Peyer's patch (tissue), 4 donors: ENCODE results near the gene C1R. TPM values are rescaled to one million over a fixed set of nuclear protein-coding genes. Genes with fewer than 3 reads are reported as not detected.

Experiments used
- DNase-seq, 3 donors: peaks; one replicate each; pipeline ENCODE4 v3.0.0-alpha.2; 2017 to 2019
- H3K27ac ChIP-seq, 4 donors: fragments of 200-600 bp; sonication (generic); one replicate each; pipeline ENCODE4 v1.5.1; 2016 to 2019
- H3K27me3 ChIP-seq, 2 donors: fragments of 200-600 bp; sonication (generic); one replicate each; pipeline ENCODE4 v1.5.1; 2019
- H3K36me3 ChIP-seq, 3 donors: fragments of 200-600 bp; sonication (generic); one replicate each; pipeline ENCODE4 v1.5.1; 2016 to 2019
- H3K4me1 ChIP-seq, 4 donors: fragments of 200-600 bp; sonication (generic); one replicate each; pipeline ENCODE4 v1.5.1; 2016 to 2019
- H3K4me3 ChIP-seq, 4 donors: fragments of 200-600 bp; sonication (generic); 1 replicate in 3 of 4; 2 replicates in 1 of 4; pipeline ENCODE4 v1.5.1; 2016 to 2019; ENCODE audit warnings: mild to moderate bottlenecking in 1 of 4
- H3K9me3 ChIP-seq, 4 donors: fragments of 200-600 bp; sonication (generic); one replicate each; pipeline ENCODE4 v1.5.1; 2016 to 2019; ENCODE audit warnings: mild to moderate bottlenecking in 1 of 4
- POLR2A ChIP-seq, 2 donors: fragments of 450-650 bp; IDR thresholded peaks; one replicate each; pipeline ENCODE4 v1.5.1; 2017; ENCODE audit warnings: antibody characterized with exemption in 2 of 2, mild to moderate bottlenecking in 2 of 2, moderate library complexity in 2 of 2
- total RNA-seq, 4 donors: library from RNA; depleted of rRNA; stranded (reverse); fragments of >200 nt; gene quantifications; one replicate each; pipeline ENCODE4 v1.1.0, GENCODE V29; 2016
- TF ChIP-seq, protein P1 (sequence below), 6 experiments: fragments of 450-650 bp in 4 of 6; fragments of 200-600 bp in 2 of 6; sonication (generic) in 1 of 6; IDR thresholded peaks; one replicate each; pipeline ENCODE4 v1.5.1; 2017 to 2019; ENCODE audit warnings: antibody characterized with exemption in 6 of 6, mild to moderate bottlenecking in 3 of 6, moderate library complexity in 1 of 6

Gene C1R
- total RNA-seq, 4 donors from 2014 or later = 27.5 to 151 (median 125) TPM

DNA sequence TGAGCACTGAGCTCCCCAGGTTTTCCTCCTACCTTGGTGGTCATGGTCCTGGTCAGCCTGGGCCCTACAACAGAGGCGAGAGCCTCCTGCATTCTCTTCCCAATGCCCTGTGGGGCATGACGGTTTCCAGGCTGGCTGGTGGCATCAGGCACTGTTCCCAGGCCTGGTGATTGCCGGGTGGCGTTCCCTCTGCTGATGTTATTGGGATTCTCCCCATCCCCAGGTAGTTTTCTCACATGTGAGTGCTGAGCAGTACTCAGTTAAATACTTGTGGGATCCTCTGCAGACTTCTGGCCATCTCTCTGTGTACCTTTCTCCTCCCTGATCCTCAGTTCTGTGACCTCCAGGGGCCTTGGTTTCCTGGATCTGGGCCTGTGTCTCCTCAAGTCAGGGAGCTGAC lies 15.8 kb downstream of the C1R start:
- Histone ChIP-seq H3K36me3 (no peaks in the 10 kb centered on the region), H3K27ac (no peak overlapping the region)
- TF ChIP-seq, protein P1, sequence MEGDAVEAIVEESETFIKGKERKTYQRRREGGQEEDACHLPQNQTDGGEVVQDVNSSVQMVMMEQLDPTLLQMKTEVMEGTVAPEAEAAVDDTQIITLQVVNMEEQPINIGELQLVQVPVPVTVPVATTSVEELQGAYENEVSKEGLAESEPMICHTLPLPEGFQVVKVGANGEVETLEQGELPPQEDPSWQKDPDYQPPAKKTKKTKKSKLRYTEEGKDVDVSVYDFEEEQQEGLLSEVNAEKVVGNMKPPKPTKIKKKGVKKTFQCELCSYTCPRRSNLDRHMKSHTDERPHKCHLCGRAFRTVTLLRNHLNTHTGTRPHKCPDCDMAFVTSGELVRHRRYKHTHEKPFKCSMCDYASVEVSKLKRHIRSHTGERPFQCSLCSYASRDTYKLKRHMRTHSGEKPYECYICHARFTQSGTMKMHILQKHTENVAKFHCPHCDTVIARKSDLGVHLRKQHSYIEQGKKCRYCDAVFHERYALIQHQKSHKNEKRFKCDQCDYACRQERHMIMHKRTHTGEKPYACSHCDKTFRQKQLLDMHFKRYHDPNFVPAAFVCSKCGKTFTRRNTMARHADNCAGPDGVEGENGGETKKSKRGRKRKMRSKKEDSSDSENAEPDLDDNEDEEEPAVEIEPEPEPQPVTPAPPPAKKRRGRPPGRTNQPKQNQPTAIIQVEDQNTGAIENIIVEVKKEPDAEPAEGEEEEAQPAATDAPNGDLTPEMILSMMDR (IDR thresholded peaks at IDR 0.05) = no peak
- TF ChIP-seq POLR2A (IDR thresholded peaks at IDR 0.05) = no peak

DNA sequence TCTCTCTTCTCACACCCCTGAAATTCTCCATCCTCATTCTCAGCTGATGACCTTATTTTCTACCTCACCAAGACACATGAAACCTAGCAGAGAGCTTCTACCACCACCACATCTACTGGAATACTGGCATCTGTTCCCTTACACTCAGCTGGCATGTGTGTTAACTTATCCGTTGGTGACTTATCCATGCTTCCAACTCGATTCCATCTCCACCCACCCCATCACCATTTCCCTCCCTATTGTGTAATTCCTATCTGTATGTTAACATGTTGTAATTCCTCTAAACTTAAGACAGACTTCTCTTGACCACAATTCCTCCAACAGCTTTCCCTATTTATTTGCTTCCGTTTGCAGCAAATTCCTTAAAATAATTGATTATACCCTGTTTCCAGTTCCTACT lies 16.3 kb downstream of the C1R start:
- no peak for DNase-seq
- TF ChIP-seq, protein P1 (IDR thresholded peaks at IDR 0.05) = no peak
- TF ChIP-seq POLR2A (IDR thresholded peaks at IDR 0.05) = no peak
- Histone ChIP-seq H3K27me3 (no peaks in the 10 kb centered on the region), H3K27ac (peak overlapping the region in 1 of 4 donors; percentile 1), H3K9me3 (no peaks in the 10 kb centered on the region), H3K4me3 (no peak overlapping the region), H3K4me1 (no peaks in the 10 kb centered on the region), H3K36me3 (no peaks in the 10 kb centered on the region)

More for the DNA sequence above, 15.8 kb downstream of the C1R start:
- Histone ChIP-seq H3K9me3 (no peaks in the 10 kb centered on the region), H3K4me1 (no peaks in the 10 kb centered on the region), H3K4me3 (no peak overlapping the region), H3K27me3 (no peaks in the 10 kb centered on the region)
- no peak for DNase-seq

DNA sequence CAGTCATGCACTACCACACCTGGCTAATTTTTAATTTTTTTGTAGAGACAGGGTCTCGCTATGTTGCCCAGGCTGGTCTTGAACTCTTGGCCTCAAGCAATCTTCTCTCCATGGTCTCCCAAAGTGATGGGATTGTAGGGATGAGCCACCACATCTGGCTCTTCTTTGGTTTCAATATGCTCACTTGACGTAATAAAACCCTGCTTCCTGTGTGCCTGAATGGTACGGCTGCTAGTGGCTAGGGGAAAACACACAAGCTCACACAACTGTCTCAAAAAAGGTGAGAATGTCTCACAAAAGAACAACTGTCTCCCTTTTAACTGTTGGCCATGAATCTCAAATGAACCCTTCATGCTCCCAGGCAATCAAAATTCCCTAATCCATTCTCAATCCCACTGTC lies 16.7 kb downstream of the C1R start:
- no peak overlapping the region for H3K4me3 ChIP-seq
- no peaks in the 10 kb centered on the region for H3K4me1 ChIP-seq
- H3K36me3 ChIP-seq = no peaks in the 10 kb centered on the region
- no peaks in the 10 kb centered on the region for H3K27me3 ChIP-seq
- DNase-seq = no peak
- TF ChIP-seq POLR2A (IDR thresholded peaks at IDR 0.05) = no peak
- TF ChIP-seq, protein P1 (IDR thresholded peaks at IDR 0.05) = no peak
- peak overlapping the region in 1 of 4 donors; percentile 1 for H3K27ac ChIP-seq
- H3K9me3 ChIP-seq = no peaks in the 10 kb centered on the region

DNA sequence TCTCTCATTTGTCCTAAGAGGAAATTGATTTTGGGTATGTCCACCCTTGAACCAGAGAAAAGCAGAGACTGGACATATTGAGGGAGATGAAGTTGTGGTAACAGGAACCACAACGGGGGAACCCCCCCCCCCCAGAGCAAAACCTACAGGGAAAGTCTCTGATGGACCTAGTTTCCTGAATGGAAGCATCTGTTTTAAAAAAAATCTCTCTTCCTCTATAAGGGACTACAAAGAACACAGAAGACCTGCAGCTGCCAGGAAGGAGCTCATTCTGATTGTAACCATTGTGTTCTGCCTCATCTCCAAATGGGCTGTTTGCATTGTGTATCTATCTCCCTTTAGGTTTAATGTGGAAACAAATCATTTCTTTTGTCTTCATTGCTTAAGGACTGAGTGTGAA lies 18.3 kb downstream of the C1R start:
- Histone ChIP-seq H3K36me3 (no peaks in the 10 kb centered on the region), H3K27me3 (no peaks in the 10 kb centered on the region), H3K4me3 (no peak overlapping the region), H3K9me3 (no peaks in the 10 kb centered on the region), H3K27ac (no peak overlapping the region), H3K4me1 (no peaks in the 10 kb centered on the region)
- TF ChIP-seq, protein P1 (IDR thresholded peaks at IDR 0.05) = no peak
- no peak for TF ChIP-seq POLR2A (IDR thresholded peaks at IDR 0.05)
- DNase-seq = no peak

DNA sequence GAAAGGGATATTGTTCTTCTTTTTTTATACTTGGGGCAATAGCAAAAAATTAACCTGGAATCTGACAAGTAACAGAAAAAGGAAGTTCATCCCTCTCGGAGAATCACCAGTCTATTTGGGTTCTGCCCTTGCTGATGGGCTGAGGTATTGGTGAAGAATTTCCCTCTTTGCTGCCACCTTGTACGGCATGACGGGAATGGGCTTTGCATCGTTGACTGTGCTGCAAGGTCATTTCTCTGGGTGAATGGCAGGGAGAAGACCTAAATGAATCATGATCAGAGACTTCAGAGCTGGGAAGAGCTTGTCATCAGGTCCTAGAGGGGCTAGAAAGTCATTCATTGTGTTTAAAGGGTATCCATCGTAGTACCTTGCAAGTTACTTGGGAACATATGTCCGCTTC lies 19.7 kb downstream of the C1R start:
- H3K9me3 ChIP-seq = no peaks in the 10 kb centered on the region
- no peaks in the 10 kb centered on the region for H3K4me1 ChIP-seq
- TF ChIP-seq POLR2A (IDR thresholded peaks at IDR 0.05) = no peak
- TF ChIP-seq, protein P1 (IDR thresholded peaks at IDR 0.05) = no peak
- no peaks in the 10 kb centered on the region for H3K36me3 ChIP-seq
- no peaks in the 10 kb centered on the region for H3K27me3 ChIP-seq
- DNase-seq = no peak
- no peak overlapping the region for H3K27ac ChIP-seq
- no peak overlapping the region for H3K4me3 ChIP-seq

DNA sequence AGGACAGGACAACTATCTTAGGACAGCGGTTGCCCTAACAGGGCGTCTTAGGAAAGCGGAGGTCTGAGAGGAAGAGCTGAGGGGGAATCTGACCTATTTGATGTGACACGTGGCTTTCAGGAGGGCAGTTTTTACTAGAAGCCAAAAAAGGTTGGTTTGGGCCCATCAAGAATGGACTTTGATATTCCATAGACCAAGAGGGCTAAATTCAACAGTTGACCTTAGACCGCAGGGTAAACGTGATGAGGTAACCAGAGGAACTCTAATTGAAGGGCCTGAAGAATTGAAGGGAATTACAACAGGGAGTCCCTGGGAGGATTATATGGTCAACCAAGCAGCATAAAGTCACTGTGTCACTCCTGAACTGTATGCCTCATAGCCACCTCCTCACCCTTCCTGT lies 20.2 kb downstream of the C1R start:
- Histone ChIP-seq H3K36me3 (no peaks in the 10 kb centered on the region), H3K9me3 (no peaks in the 10 kb centered on the region), H3K27ac (no peak overlapping the region), H3K4me1 (no peaks in the 10 kb centered on the region), H3K27me3 (no peaks in the 10 kb centered on the region), H3K4me3 (no peak overlapping the region)
- DNase-seq = no peak
- TF ChIP-seq POLR2A (IDR thresholded peaks at IDR 0.05) = no peak
- TF ChIP-seq, protein P1 (IDR thresholded peaks at IDR 0.05) = no peak
